NB4 (cell line): Measurements from ENCODE around the gene AKAP6.

Experiments
- CTCF ChIP-seq: IDR thresholded peaks from one replicate; pipeline ENCODE4 v1.5.1; 2012; ENCODE audit warnings: low read depth, low read length
- MYC ChIP-seq: IDR thresholded peaks from 2 replicates; pipeline ENCODE4 v1.6.1; 2011; ENCODE audit warnings: low read depth, low read length
- POLR2A ChIP-seq: IDR thresholded peaks from 2 replicates; pipeline ENCODE4 v1.6.1; 2011; ENCODE audit warnings: mild to moderate bottlenecking; ENCODE audit not compliant: insufficient read length; ENCODE audit errors: extremely low read depth

DNA sequence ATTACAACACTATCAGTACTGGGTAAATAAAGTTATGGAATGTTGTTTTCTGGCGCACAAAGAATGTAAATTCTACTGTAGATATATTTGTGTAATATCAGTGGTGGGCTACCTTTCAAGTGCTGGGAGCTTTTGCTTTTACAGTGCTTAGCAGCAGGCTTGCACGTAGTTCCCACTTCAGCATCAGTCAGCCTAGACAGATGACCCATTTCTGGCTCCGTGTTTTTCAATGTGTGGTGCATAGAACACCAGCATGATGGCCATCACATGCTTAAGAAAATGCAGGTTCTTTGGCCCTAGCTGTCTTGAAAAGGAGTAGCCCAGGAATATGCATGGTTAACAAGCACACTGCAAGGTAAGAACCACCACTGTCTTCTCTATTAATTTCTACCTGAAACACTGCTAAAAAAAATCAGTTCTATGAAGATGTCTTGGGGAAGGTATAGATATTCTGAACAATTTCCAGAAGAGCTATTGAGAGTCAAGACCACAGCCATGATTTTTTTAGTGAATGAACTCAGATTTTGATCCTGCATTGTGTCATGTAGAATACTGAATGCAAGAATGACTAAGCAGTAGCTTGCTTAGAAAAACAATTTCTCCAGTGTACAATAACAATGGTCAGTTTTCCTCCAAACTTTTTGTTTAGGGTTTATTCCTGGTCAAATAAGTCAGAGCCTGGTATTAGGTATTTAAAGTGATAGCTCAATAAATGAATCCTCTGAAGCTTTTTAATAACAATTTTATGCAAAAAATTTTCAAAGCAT lies 195.7 kb downstream of the AKAP6 start:
- TF ChIP-seq CTCF (no peak), POLR2A (no peak), MYC (no peak)
